HG02610 (cell line): ENCODE results near the gene OR2K2.
"Not testable (repeated sequence)": the region's sequence is repeated elsewhere in the genome, so short reads cannot be mapped to it uniquely, and the experiment has no call there.

Experiments used
- ATAC-seq: cut with Tn5 transposase; IDR thresholded peaks from one replicate; pipeline ENCODE4 v1.9.1; 2021; ENCODE audit warnings: mild to moderate bottlenecking, moderate library complexity; ENCODE audit not compliant: unreplicated experiment

The OR2K2 gene, protein sequence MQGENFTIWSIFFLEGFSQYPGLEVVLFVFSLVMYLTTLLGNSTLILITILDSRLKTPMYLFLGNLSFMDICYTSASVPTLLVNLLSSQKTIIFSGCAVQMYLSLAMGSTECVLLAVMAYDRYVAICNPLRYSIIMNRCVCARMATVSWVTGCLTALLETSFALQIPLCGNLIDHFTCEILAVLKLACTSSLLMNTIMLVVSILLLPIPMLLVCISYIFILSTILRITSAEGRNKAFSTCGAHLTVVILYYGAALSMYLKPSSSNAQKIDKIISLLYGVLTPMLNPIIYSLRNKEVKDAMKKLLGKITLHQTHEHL

DNA sequence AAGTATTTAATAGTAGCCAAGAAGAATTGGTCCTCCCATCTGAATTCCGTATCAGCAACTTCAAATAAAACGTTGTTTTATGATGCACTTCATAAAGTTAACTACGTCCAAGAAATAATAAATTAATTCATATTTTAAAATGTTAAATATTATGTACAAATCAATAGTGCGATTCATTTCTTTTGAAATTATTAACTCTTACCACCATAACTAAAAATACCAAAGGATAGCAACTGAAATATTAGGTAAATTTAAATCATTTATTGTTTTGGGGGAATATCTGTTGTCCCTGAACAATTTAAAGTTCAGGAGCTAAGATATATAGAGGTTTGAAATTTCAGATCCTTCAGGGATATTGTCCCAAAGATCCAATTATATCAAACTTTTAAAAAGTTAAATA, at the start of gene OR2K2:
Gene OR2K2, minus strand, starts transcription at position 101 of the 400 bp plus-strand sequence. CDS start 1,791 bp downstream, outside the sequence.
- no peak for ATAC-seq

DNA sequence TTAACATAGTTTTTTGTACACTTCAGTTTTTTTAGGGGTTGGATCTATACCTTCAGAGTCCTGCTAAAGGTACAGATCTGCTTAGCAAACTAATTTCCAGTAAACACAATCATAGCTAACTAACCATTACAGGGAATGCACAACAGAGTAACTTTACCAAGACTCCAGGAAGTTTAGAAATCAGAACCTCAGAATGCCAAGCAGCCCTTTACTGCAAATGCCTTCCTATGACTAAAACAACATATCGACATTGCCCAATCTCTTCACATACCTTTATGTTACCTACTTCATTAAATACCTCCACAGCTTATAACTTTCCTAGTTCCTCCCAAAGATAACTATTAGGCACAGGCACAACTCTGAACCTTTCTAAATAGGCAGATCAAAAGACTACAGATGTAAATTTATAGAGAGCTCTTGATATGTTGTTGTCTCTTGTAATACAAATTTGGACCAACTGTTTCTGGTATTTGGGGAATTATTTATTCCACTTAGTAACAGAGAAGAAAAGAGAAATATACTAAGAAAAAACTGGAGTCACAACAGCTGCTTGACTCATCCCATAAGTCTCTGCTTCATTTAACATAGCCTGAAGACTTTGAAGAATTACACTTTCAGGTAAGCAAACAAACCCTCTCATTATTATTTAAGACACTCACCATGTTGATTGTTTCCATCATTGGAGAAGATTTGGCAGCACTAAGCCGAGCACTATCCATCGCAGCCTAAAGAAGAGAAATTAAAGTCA, 46.0 kb upstream of the OR2K2 start:
- ATAC-seq, result no peak

DNA sequence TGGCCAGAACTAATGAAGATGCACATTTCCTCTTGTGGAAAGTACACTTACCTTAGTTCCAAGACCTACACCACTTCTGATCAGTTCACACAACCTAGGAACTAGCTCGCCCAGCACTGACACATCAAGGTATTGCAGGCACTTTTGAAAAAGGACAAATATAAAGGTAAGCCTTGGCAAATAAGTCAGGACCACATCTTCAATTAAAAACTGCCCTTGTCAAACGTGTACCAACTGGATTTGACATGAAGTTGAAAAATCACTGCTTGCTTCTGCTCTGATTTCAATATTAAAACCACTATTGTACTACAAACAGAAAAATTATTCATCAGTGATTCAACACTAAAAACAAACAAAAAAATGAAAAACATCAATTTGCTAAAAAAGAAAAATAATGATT, 45.0 kb upstream of the OR2K2 start:
- no peak for ATAC-seq

DNA sequence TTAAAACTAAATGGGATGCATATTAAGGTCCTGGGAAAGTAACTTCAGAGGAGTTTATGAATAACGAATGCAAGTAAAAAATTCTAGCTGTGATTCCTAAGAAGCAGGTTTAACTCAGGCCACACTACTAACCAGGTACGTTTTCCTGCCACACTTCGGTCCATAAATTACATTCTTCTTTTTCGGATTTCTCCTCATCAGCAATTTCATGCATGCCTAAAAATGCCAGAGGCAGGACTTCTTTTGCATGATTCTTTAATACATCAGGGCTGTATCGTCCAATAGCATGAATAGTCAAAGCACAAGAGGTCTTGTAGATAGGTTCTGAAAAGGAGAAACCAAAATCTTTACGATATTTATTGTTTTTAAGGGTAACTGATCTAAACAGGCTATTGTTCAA, 42.3 kb upstream of the OR2K2 start:
- ATAC-seq, result no peak

DNA sequence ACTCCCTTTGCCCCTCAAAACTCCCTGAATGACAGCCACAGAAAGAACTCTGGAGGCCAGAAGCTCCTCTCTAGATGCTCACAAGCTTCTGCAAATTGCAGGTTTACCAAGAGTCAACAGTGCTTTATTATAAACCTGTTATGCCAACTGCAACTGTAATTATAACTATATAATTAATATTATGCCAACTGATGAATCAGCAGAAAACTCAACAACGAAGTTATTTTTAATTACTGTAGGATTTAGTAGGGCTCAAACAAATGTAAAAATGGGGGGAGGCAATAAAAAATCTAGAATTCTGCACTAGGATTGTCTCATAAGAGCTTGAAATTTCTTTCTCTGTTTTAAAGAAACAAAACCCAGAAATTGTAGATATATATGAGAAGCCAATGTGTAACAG, 37.0 kb upstream of the OR2K2 start:
- no peak for ATAC-seq

DNA sequence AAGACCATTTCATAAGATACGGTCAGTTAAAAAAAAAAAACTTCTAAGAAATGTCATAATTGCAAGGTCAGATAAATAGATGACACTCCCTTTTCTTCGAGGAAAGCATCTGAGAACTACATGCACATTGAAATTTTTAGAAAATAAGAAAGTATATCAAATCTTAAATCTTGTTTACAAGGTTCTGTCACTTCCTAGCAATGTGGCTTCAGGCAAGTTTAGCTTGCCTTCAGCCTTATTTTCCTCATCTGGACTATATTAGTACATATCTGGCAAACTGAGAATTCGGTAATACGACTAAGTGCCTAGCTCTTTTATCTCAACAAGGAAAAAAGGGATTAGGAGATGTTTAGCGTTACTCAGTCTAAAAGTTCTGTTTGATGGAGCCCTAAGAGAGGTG, 32.5 kb upstream of the OR2K2 start:
- ATAC-seq, result no peak

DNA sequence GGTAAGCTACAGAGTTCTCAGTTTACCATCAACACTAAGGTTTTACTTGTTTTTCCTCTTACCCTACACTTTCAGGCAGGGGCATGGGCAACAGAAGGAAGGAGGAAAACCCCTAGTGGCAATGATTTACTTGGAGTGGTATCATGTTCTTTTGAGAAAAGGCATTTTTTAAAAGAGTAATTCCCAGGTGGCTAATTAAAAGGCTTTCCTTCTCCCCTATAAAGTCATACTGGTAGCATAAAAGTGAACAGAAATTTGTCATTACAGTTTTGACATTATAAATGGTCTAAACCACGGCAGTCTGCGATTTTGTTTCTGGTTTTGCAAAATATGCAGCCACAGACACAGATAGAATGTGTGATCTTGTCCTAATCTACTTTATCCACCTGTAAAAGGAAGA, 30.9 kb upstream of the OR2K2 start:
- peak; percentile 42 for ATAC-seq

DNA sequence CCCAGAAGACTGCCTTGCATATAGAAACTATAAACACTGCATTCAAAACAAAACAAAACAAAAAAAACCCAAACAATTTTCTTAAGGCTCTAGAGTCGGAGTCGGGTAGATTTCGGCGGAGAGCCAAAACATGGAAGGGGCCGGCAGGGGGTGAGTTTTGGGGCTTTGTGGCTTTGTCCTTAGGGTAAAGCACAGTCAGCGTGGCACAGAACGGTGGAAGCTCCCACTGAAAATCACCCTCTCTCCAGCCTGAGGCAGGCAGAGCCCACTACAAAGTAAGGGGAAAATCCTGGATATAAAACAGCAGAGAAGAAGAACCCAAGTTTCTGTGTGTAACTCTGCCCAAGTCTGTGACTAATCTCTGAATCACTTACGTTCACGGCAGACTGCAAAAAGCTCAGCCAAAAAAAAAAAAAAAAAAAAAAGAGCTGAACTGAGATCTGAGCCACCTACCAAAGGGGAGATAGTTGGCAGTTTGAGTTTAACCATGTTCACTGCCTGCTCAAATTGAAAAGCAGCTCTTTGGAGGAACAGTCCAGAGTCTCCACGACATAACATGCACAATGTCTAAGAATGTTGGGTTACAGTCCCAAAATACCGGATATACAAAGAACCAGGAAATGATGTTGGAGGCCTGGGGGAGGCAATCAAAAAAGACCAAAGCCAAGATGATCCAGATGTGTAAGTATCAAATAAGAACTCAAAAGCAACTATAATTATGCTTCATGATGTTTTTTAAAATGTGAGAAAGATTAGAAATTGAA, 26.6 kb upstream of the OR2K2 start:
- no peak for ATAC-seq

DNA sequence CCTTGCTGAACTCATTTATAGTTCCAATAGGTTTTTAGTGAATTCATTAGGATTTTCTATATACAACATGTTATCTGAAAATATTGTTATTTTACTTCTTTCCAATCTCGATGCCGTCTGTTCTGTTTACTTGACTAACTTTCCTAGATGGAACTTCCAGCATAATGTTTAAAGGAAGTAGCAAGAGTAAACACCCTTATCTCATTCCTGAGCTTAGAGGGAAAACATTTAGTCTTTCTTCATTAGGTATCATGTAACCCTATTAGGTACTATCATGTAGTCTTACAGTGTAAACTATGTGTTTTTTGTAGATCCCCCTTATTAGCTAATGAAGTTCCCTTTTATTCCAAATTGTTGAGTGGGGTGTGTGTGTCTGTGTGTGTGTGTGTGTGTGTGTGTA, 22.5 kb upstream of the OR2K2 start:
- ATAC-seq, result no peak

DNA sequence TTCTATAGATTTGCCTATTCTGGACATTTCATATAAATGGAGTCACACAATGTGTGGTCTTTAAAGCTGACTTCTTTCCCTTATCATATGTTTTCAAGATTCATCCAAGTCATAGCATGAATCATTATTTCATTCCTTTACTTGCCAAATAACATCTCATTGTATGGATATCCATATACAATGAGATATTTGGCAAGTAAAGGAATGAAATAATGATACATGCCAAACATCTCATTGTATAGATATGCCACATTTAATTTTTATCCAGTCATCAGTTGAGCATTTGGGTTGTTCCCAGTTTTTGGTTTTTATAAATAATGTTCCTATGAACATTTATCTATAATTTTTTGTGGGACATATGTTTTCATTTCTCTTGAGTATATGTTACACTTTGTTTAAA, 20.5 kb upstream of the OR2K2 start:
- no peak for ATAC-seq

DNA sequence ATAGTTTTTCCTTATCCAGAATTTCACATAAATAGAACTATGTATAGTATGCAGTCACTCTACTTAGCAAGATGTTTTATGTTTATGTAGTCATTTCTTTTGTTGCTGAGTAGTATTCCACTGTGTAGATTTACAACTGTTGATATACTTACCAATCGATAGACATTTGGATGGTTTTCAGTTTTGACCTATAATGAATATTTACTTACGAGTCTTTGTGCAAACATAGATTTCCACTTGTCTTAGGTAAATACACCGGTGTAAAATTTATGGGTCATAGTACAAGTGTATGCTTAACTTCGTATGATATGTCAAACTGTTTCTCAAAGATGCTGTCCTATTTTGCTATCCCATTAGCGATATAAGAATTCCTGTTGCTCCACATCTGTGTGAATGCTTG, 19.7 kb upstream of the OR2K2 start:
- ATAC-seq, result no peak

DNA sequence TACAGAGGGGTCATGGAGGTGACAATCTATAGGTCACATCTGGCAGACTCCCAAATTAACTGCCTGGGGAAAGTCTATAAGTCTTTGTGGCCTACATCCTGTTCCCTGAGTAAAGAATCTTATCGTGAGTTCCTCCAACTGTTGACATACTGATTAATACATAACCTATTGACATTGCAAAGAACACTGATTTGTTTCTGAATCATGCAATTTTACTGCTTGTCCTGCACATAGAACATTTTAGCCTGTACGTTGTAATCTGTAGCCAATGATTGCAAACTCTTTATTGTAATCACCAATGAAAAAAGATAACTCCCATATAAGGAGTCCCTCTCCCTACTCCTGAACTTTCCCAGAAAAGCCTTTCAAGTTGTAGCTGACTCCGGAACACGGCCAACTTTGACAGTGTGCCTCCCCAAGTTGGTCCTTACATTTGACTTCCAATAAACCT, 18.8 kb upstream of the OR2K2 start:
- no peak for ATAC-seq

DNA sequence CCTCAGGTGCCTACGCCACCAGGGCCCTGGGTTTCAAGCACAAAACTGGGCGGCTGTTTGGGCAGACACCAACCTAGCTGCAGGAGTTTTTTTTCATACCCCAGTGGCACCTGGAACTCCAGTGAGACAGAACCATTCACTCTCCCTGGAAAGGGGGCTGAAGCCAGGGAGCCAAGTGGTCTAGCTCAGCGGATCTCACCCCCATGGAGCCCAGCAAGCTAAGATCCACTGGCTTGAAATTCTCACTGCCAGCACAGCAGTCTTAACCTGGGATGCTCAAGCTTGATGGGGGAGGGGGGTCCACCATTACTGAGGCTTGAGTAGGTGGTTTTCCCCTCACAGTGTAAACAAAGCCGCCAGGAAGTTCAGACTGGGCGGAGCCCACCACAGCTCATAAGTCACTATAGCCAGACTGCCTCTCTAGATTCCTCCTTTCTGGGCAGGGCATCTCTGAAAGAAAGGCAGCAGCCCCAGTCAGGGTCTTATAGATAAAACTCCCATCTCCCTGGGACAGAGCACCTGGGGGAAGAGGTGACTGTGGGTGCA, 4.4 kb upstream of the OR2K2 start:
- ATAC-seq, result not testable (repeated sequence)

DNA sequence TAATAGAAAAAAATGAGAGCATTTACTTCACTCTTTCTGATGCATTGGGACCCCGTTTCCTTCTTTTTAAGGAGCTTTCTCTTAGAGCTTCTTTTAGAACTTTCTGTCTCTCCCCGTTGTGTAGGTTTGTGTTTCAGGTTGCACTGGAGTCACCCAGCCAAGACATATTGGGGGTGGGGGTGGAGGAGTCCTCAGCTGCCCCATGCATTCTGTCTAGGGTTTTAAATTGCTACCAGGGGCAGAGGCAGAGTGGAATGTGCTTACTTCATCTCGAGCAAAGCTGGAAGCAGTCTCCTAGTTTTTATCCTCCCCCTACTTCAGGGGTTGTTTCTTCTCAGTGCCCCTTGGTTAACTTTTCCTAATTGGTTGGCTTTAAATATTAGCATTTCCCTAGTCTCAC, 9.4 kb downstream of the OR2K2 start:
- no peak for ATAC-seq

DNA sequence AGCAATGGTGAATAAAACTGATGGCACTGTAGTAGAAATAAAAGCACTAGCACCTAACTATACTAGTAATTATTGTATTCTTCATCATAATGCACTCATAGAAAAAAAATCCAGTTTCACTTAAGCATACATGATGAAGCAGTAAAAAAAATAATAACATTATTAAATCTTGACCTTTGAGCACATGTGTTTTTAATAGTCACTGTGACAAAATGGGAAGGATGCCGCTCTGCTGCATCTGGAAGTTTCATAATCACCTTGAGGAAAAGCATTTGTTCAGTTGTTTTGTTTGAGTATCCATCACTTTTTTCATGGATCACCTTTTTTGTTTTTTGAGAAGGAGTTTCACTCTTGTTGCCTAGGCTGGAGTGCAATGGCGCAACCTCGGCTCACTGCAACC, 13.2 kb downstream of the OR2K2 start:
- ATAC-seq, result no peak

DNA sequence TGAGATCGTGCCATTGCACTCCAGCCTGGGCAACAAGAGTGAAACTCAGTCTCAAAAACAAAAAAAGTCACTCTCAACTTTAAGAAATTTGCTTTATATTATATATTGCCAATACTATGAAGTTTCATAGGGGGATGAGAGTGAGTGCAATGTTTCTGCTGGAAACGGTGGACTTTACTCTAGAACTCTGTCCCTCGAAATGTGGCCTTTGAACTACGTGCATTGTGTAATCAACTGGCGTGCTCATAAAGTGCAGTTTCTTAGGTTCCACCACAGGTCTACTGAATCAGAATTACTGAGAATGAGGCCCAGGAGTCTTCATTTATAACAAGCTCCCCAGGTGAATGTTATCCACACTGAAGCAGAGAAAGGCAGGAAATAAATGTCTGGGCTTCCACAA, 24.1 kb downstream of the OR2K2 start:
- ATAC-seq, result no peak

DNA sequence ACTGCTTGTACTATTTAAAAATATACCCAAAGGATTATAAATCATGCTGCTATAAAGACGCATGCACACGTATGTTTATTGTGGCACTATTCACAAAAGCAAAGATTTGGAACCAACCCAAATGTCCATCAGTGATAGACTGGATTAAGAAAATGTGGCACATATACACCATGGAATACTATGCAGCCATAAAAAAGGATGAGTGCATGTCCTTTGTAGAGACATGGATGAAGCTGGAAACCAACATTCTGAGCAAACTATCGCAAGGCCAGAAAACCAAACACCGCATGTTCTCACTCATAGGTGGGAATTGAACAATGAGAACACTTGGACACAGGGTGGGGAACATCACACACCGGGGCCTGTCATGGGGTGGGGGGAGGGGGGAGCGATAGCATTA, 26.0 kb downstream of the OR2K2 start:
- ATAC-seq, result not testable (repeated sequence)

DNA sequence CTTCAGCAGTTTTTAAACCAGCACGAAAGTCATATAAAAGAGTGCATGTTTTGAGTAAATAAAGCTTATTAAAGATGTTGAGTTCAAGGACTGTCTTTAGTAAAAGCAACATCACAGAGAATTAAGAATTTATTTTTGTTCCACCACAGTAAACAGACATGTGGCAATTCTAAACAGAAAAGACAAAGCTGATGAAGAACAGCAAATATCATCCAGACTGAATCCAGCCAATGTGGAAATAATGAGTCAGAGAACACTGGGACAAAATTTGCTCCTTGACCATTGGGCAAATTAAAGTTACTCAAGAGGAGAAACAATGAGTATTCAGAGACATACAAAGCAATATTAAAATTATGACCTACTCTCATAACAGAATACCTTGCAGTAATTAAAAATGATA, 28.8 kb downstream of the OR2K2 start:
- ATAC-seq, result no peak

DNA sequence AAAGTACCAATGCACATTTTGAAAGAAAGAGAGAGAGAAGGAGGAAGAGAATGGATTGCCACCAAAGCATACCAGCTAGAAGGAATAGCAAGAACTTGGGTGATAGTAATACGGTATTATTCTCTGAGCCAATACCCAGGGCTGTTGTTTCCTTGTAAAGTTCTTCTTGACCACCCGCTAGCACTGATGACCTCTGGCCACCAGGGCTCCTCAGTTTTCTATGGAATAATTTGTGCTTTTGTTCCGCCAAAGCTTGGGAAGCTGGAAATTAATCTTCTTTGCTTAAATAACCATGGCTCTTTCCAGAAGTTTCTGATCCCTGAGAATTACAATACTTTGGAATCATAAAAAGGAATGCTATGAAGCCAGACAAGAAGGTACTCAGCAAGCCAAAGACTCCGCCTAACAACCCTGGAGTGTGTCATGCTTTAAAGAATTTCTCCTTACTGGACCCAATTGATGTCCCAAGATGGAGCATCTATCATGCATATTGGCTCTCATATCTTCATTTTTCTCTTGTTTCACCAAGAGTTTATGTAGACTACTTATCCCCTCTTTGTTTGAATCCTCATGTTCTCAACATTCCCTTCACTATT, 29.8 kb downstream of the OR2K2 start:
- ATAC-seq, result no peak

DNA sequence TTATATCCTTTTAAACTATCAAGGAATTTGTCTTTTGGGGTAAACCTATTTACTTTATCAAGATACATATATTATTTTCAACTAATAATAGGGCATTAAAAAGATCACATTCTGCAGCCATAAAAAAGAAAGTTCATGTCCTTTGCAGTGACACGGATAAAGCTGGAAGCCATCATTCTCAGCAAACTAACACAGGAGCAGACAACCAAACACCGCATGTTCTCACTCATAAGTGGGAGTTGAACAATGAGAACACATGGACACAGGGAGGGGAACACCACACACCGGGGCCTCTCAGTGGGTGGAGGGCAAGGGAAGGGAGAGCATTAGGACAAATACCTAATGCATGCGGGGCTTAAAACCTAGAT, 30.4 kb downstream of the OR2K2 start:
- ATAC-seq, result not testable (repeated sequence)
